H1 (cell line): Measurements from ENCODE around the gene TFF1. TPM values are rescaled to one million over a fixed set of nuclear protein-coding genes. Genes with fewer than 3 reads are reported as not detected.

Experiments
- CTCF ChIA-PET: fragments of 300-600 bp; sonication (Branson Sonifier 250); formaldehyde crosslinking; loops from one replicate; lab custom pipeline; 2021; ENCODE audit not compliant: partially characterized antibody; lab: Charles Lee
- POLR2A ChIA-PET: fragments of 300-600 bp; sonication (Branson Sonifier 250); formaldehyde crosslinking; loops from one replicate; lab custom pipeline; 2021; ENCODE audit warnings: inconsistent platforms; ENCODE audit not compliant: partially characterized antibody; lab: Charles Lee
- DNase-seq, 2 experiments: peaks; one replicate each; pipeline versions ENCODE4 v3.0.0 to v3.0.0-alpha.2; 2010 to 2022; ENCODE audit warnings: low spot score in 2 of 2, low read depth in 1 of 2, mixed read lengths in 1 of 2
- FAIRE-seq: peaks from 2 replicates; lab custom pipeline; 2011; peaks lifted over from hg19 to GRCh38; lab: Jason Lieb, UNC
- H2AFZ ChIP-seq: 2 replicates; pipeline ENCODE4 v1.8.1; 2012; ENCODE audit warnings: low read length, inconsistent platforms
- H2AK5ac ChIP-seq: 2 replicates; pipeline ENCODE4 v1.6.1; 2013; ENCODE audit warnings: low read depth, low read length
- H2BK120ac ChIP-seq: replicated peaks from 2 replicates; pipeline ENCODE3; 2013; ENCODE audit warnings: low read depth, low read length, inconsistent platforms
- H2BK12ac ChIP-seq: 2 replicates; pipeline ENCODE4 v1.6.1; 2013; ENCODE audit warnings: low read depth, low read length
- H2BK15ac ChIP-seq: 2 replicates; pipeline ENCODE4 v1.6.1; 2013; ENCODE audit warnings: low read length
- H2BK20ac ChIP-seq: 2 replicates; pipeline ENCODE4 v1.6.1; 2013; ENCODE audit warnings: low read length
- H2BK5ac ChIP-seq: 2 replicates; pipeline ENCODE4 v1.6.1; 2013; ENCODE audit warnings: low read depth, low read length
- H3K14ac ChIP-seq: 2 replicates; pipeline ENCODE4 v1.6.1; 2013; ENCODE audit warnings: inconsistent platforms; ENCODE audit not compliant: insufficient read length
- H3K18ac ChIP-seq: 2 replicates; pipeline ENCODE4 v1.6.1; 2013; ENCODE audit warnings: low read length; ENCODE audit errors: extremely low read depth
- H3K23ac ChIP-seq: 2 replicates; pipeline ENCODE4 v1.6.1; 2013; ENCODE audit warnings: inconsistent platforms; ENCODE audit not compliant: insufficient read length
- H3K23me2 ChIP-seq: 2 replicates; pipeline ENCODE4 v1.6.1; 2013; ENCODE audit warnings: low read depth, low read length
- H3K27ac ChIP-seq: 2 replicates; pipeline ENCODE4 v1.6.1; 2011; ENCODE audit warnings: low read depth, low read length, inconsistent platforms
- H3K27me3 ChIP-seq, 4 experiments: replicated peaks in 1 of 4; 1 replicate in 1 of 4; 2 replicates in 3 of 4; pipeline versions ENCODE4 v1.6.1 to v1.8.1; 2011 to 2013; ENCODE audit warnings: low read length in 3 of 4, mild to moderate bottlenecking in 3 of 4, inconsistent platforms in 2 of 4, mixed read lengths in 2 of 4, moderate library complexity in 1 of 4; ENCODE audit not compliant: control insufficient read depth in 3 of 4, insufficient read depth in 3 of 4; ENCODE audit errors: extremely low read depth in 1 of 4
- H3K36me3 ChIP-seq, 4 experiments: 2 replicates each; pipeline versions ENCODE4 v1.6.1 to v1.8.1; 2011 to 2013; ENCODE audit warnings: mild to moderate bottlenecking in 4 of 4, low read length in 3 of 4, moderate library complexity in 2 of 4, control low read depth in 1 of 4, inconsistent platforms in 1 of 4; ENCODE audit not compliant: insufficient read depth in 4 of 4, control insufficient read depth in 2 of 4
- H3K4ac ChIP-seq: replicated peaks from 2 replicates; pipeline ENCODE3; 2013; ENCODE audit warnings: low read length, low read depth, mixed read lengths, inconsistent platforms; ENCODE audit not compliant: insufficient read length
- H3K4me1 ChIP-seq, 4 experiments: replicated peaks in 1 of 4; 1 replicate in 1 of 4; 2 replicates in 3 of 4; pipeline versions ENCODE4 v1.6.1 to v1.8.1; 2011 to 2013; ENCODE audit warnings: low read length in 3 of 4, inconsistent platforms in 2 of 4, mixed read lengths in 1 of 4; ENCODE audit not compliant: insufficient read depth in 4 of 4, control insufficient read depth in 3 of 4
- H3K4me2 ChIP-seq, 2 experiments: 2 replicates each; pipeline versions ENCODE4 v1.6.1 to v1.8.1; 2011 to 2013; ENCODE audit warnings: low read depth in 2 of 2, low read length in 2 of 2, control low read depth in 1 of 2, inconsistent platforms in 1 of 2, mild to moderate bottlenecking in 1 of 2; ENCODE audit not compliant: insufficient read depth in 1 of 2
- H3K4me3 ChIP-seq, 4 experiments: fragments of 200-600, 300-600 bp in 1 of 4; sonication (generic), shearing (Covaris generic), sonication (Bioruptor Twin) in 1 of 4; 2 replicates each; pipeline versions ENCODE4 v1.5.1 to v1.8.1; 2011 to 2016; ENCODE audit warnings: low read length in 4 of 4, low read depth in 3 of 4, control low read depth in 2 of 4, inconsistent platforms in 2 of 4, mild to moderate bottlenecking in 2 of 4, mixed read lengths in 1 of 4, moderate library complexity in 1 of 4; ENCODE audit not compliant: insufficient read depth in 2 of 4; ENCODE audit errors: extremely low read depth in 1 of 4
- H3K56ac ChIP-seq: replicated peaks from 2 replicates; pipeline ENCODE3; 2013; ENCODE audit warnings: low read depth, mild to moderate bottlenecking, mixed read lengths, low read length, inconsistent platforms; ENCODE audit not compliant: insufficient read length
- H3K79me1 ChIP-seq: 2 replicates; pipeline ENCODE4 v1.6.1; 2013; ENCODE audit warnings: low read depth, low read length, control low read depth
- H3K79me2 ChIP-seq, 2 experiments: 2 replicates each; pipeline versions ENCODE4 v1.6.1 to v1.8.1; 2012 to 2013; ENCODE audit warnings: low read length in 2 of 2, mild to moderate bottlenecking in 2 of 2, inconsistent platforms in 1 of 2; ENCODE audit not compliant: insufficient read depth in 2 of 2, control insufficient read depth in 1 of 2
- H3K9ac ChIP-seq, 4 experiments: replicated peaks in 1 of 4; 1 replicate in 1 of 4; 2 replicates in 3 of 4; pipeline versions ENCODE4 v1.6.1 to v1.8.1; 2011 to 2013; ENCODE audit warnings: low read depth in 3 of 4, low read length in 3 of 4, control low read depth in 2 of 4, mild to moderate bottlenecking in 2 of 4, moderate library complexity in 2 of 4, inconsistent platforms in 1 of 4; ENCODE audit errors: extremely low read depth in 1 of 4
- H3K9me3 ChIP-seq, 2 experiments: 2 replicates each; pipeline versions ENCODE4 v1.6.1 to v1.8.1; 2012 to 2013; ENCODE audit warnings: mild to moderate bottlenecking in 2 of 2, moderate library complexity in 2 of 2, control low read depth in 1 of 2, inconsistent platforms in 1 of 2, low read depth in 1 of 2, low read length in 1 of 2, mixed read lengths in 1 of 2; ENCODE audit not compliant: insufficient read depth in 2 of 2
- H4K20me1 ChIP-seq, 2 experiments: replicated peaks in 1 of 2; 2 replicates each; pipeline versions ENCODE3 to v1.8.1; 2011 to 2013; ENCODE audit warnings: inconsistent platforms in 2 of 2, low read length in 2 of 2, mild to moderate bottlenecking in 1 of 2; ENCODE audit not compliant: insufficient read depth in 2 of 2, control insufficient read depth in 1 of 2
- H4K5ac ChIP-seq: 2 replicates; pipeline ENCODE4 v1.6.1; 2013; ENCODE audit warnings: low read length, low read depth, mixed read lengths, inconsistent platforms; ENCODE audit not compliant: insufficient read length
- H4K8ac ChIP-seq: 2 replicates; pipeline ENCODE4 v1.8.0; 2013; ENCODE audit warnings: mild to moderate bottlenecking, moderate library complexity, low read length, inconsistent platforms; ENCODE audit not compliant: insufficient read depth; ENCODE audit errors: extremely low read depth
- H4K91ac ChIP-seq: replicated peaks from 2 replicates; pipeline ENCODE3; 2013; ENCODE audit warnings: low read length, mixed read lengths, inconsistent platforms; ENCODE audit not compliant: insufficient read length
- CTBP2 ChIP-seq: IDR thresholded peaks from 2 replicates; pipeline ENCODE4 v1.7.0; 2011; ENCODE audit warnings: borderline replicate concordance, mild to moderate bottlenecking, moderate library complexity, mixed read lengths, low read length; ENCODE audit not compliant: insufficient read depth, insufficient read length
- EZH2 ChIP-seq: fragments of 200-600 bp; sonication (generic); IDR thresholded peaks from 2 replicates; pipeline ENCODE4 v1.7.1; 2012; ENCODE audit warnings: low read depth, mild to moderate bottlenecking, moderate library complexity, low read length, inconsistent platforms; ENCODE audit not compliant: severe bottlenecking
- RFX5 ChIP-seq: IDR thresholded peaks from 2 replicates; pipeline ENCODE4 v1.6.1; 2011; ENCODE audit warnings: low read depth, low read length, improper control_type of control experiment, borderline replicate concordance
- WGBS, 2 experiments: shearing (Covaris generic) in 1 of 2; methylation state at CpG; one replicate each; pipeline versions ENCODE4 v1.1.6 to v1.1.7; 2013 to 2015; ENCODE audit warnings: low lambda C conversion rate in 2 of 2, mixed read lengths in 2 of 2, inconsistent platforms in 1 of 2, low coverage in 1 of 2, missing lambda C conversion rate in 1 of 2; ENCODE audit not compliant: insufficient replicate concordance in 2 of 2, insufficient coverage in 1 of 2, insufficient read length in 1 of 2; ENCODE audit errors: extremely low coverage in 1 of 2, missing lambda C conversion rate in 1 of 2; 5-methylcytosine and 5-hydroxymethylcytosine counted together
- polyA plus RNA-seq, 7 experiments: library from polyadenylated mRNA; depleted of rRNA in 3 of 7; stranded (reverse) in 5 of 7; unstranded in 2 of 7; fragments of >200 nt in 5 of 7; fragments of 200-250 nt in 2 of 7; gene quantifications; 1 replicate in 5 of 7; 2 replicates in 1 of 7; 4 replicates in 1 of 7; pipeline versions ENCODE4 v1.2.1 to v1.2.3, GENCODE V29; 2011 to 2013; ENCODE audit warnings: missing spikeins in 2 of 7, mixed read lengths in 2 of 7
- total RNA-seq: library from RNA; stranded (reverse); fragmentation: NEBNext Ultra II Directional; extraction: Animal tissue kit (Norgen Biotek cat#: 25700); gene quantifications from 2 replicates; pipeline ENCODE4 v1.2.1, GENCODE V29; 2021

TFF1 gene
- total and polyA plus RNA-seq, 2 of the 8 experiments (the other 6 are each of a cell fraction or from before 2014, with no cell fraction given): not detected

GRCh38 chr21:42312626-42313104 lies 53.7 kb downstream of the TFF1 start:
- Histone ChIP-seq H3K4me2 (no peak overlapping the region; a peak in 1 of 4 replicates), H3K4me3 (no peak overlapping the region), H3K27ac (no peak overlapping the region), H3K14ac (no peak overlapping the region), H3K9ac (no peak overlapping the region), H3K79me1 (no peaks in the 10 kb centered on the region), H3K18ac (no peak overlapping the region), H3K23ac (no peak overlapping the region), H4K8ac (peak overlapping the region; percentile 12; the same call in 1 of the 2 replicates), H3K23me2 (no peaks in the 10 kb centered on the region; the same call in 1 of the 2 replicates), H3K56ac (no peak overlapping the region), H2AFZ (no peak overlapping the region), H4K5ac (no peak overlapping the region), H3K4ac (no peak overlapping the region), H4K20me1 (no peaks in the 10 kb centered on the region), H2BK20ac (no peak overlapping the region), H3K4me1 (peaks cover 6 to 24% (median 18%) of the 10 kb centered on the region in 4 experiments), H2BK12ac (0 out of 2 replicates have a peak overlapping the region, but pooled peaks have one; percentile 68), H3K79me2 (no peaks in the 10 kb centered on the region), H3K9me3 (no peaks in the 10 kb centered on the region), H2BK15ac (no peak overlapping the region), H2BK5ac (no peak overlapping the region; the same call in 1 of the 2 replicates), H3K27me3 (peaks cover 0 to 7% (median 3%) of the 10 kb centered on the region in 4 experiments; a peak in 2 of 7 replicates), H2AK5ac (no peak overlapping the region; the same call in 1 of the 2 replicates), H2BK120ac (no peak overlapping the region), H4K91ac (no peak overlapping the region), H3K36me3 (no peaks in the 10 kb centered on the region)
- TF ChIP-seq CTBP2 (no peak), EZH2 (no peak), RFX5 (no peak)
- 91% methylated on average over 10 of the region's 16 CpGs; no CpG with 5 or more reads in 1 of the 2 experiments for WGBS, 2 experiments
- DNase-seq (peak in 1 of 2 experiments; percentile 37), FAIRE-seq (no peak)
- POLR2A ChIA-PET: no interaction called here
- CTCF ChIA-PET: interaction anchor here (0.9 to 14.3 kb wide), 6 partner anchors 12 to 126 kb away, joined by 3 to 137 read pairs (median 16); no protein-coding TSS in a partner anchor
